GM13976 (cell line): Measurements from ENCODE around the gene TPSD1.
"Not testable (repeated sequence)": the region's sequence is repeated elsewhere in the genome, so short reads cannot be mapped to it uniquely, and the experiment has no call there.

Source experiments
- DNase-seq: peaks from one replicate; pipeline ENCODE4 v3.0.0; 2012; ENCODE audit warnings: low spot score
- CTCF ChIP-seq: IDR thresholded peaks from 2 replicates; pipeline ENCODE4 v1.5.1; 2012; ENCODE audit warnings: borderline replicate concordance, mild to moderate bottlenecking; ENCODE audit not compliant: insufficient read depth; ENCODE audit errors: extremely low read depth, missing control alignments, control extremely low read depth
- in situ Hi-C: fragments of 300-500 bp; cut with MboI; formaldehyde crosslinking; loops from one replicate; pipeline ENCODE4 v1.12.0; 2022; ENCODE audit warnings: low sequenced_read_pairs, mixed read lengths, inconsistent platforms; ENCODE audit not compliant: unreplicated experiment

The TPSD1 gene

GRCh38 chr16:1262210-1262845, 6.5 kb downstream of the TPSD1 start:
- TF ChIP-seq CTCF: no peak
- no peak for DNase-seq
- in situ Hi-C loops: no loop called here

DNA sequence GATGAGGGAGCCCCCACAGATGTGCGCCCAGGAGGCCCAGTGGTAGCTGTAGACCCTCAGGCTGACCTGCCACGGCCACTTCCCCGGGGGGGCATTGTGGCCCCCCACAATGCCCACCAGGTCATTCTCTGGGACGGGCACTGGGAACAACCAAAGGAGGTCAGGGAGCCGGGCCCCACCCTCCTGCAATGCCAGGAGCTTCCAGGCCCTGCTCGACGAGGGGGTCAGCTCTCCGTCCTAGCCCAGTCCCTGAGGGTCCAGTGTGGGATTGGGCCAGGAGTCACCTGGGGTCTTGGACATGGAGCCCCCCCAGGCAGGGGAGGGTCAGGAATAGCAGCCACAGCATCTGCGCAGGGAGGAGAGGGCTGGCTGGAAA, 7.0 kb downstream of the TPSD1 start:
- in situ Hi-C loops: no loop called here
- no peak for TF ChIP-seq CTCF

GRCh38 chr16:1263591-1264344, 7.9 kb downstream of the TPSD1 start:
- TF ChIP-seq CTCF: no peak
- in situ Hi-C loops: no loop called here
- DNase-seq: no peak

More for the DNA sequence above, 7.0 kb downstream of the TPSD1 start:
- DNase-seq: no peak

- DNase-seq: no peak
- in situ Hi-C loops: no loop called here
- no peak for TF ChIP-seq CTCF
Measured at GRCh38 chr16:1264345-1265089, 8.6 kb downstream of the TPSD1 start.

DNA sequence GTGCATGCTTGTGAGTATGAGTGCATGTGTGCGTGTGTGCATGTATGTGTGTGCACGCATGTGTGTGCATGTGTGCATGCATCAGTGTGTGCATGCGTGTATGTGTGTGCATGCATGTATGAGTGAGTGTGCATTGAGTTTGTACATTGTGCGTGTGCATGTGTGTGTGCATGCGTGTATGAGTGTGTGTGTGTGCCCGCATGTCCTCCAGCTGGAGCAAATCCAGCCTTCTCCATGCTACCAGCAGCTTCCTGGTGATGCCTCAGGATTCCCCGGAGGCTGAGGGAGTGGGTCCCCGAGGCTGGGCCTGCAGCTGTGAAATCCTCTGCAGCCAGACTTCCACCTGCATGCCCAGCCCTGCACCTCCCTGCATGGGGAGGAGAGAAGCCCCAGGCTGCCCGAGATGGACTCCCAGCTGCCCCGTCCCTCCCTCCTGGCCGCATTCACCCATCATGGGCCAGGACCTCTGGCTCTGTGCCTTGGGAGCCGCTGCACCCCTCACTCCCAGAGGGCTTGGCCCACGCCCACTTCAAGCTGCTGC, 9.3 kb downstream of the TPSD1 start:
- in situ Hi-C loops: no loop called here
- no peak for DNase-seq
- no peak for TF ChIP-seq CTCF

DNA sequence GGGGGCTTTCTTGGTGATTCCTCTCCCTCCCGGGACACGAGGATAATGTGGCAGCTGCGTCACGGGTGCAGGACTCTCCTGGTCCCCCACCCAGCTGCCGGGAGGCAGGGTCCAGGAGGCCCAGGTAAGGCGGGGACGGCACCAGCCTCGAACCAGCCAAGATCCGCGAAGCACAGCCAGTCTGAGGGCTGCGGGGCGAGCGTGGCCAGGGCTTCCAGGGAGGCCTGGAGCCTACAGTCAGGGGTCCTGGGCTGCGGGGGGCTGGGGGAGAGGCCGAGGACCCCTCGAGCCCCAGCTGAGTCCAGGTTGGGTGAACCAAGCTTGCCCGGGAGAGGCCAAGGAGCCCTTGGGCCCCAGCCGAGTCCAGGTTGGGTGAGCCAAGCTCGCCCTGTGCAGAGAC, 10.0 kb downstream of the TPSD1 start:
- no peak for TF ChIP-seq CTCF
- in situ Hi-C loops: no loop called here
- DNase-seq: no peak

DNA sequence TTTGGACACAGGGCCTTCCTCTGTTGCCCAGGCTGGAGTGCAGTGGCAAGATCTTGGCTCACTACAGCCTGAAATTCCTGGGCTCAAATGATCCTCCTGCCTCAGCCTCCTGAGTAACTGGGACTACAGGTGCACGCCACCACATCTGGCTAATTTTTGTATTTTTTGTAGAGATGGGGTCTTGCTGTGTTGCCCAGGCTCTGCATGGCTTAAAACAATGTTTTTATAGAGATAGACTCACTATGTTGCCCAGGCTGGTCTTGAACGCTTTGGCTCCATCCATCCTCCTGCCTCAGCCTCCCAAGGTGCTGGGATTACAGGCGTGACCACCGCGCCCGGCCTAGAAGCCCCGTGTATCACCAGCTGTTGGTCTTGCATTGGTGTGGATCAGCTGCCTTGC, 13.5 kb downstream of the TPSD1 start:
- in situ Hi-C loops, DNase-seq: not testable (repeated sequence)
